GM21619 (cell line): ENCODE measurements around the gene BRICD5.
"Not testable (repeated sequence)": the region's sequence is repeated elsewhere in the genome, so short reads cannot be mapped to it uniquely, and the experiment has no call there.

Source experiments
- ATAC-seq: cut with Tn5 transposase; IDR thresholded peaks from one replicate; pipeline ENCODE4 v1.9.1; 2021; ENCODE audit not compliant: unreplicated experiment

The BRICD5 gene

DNA sequence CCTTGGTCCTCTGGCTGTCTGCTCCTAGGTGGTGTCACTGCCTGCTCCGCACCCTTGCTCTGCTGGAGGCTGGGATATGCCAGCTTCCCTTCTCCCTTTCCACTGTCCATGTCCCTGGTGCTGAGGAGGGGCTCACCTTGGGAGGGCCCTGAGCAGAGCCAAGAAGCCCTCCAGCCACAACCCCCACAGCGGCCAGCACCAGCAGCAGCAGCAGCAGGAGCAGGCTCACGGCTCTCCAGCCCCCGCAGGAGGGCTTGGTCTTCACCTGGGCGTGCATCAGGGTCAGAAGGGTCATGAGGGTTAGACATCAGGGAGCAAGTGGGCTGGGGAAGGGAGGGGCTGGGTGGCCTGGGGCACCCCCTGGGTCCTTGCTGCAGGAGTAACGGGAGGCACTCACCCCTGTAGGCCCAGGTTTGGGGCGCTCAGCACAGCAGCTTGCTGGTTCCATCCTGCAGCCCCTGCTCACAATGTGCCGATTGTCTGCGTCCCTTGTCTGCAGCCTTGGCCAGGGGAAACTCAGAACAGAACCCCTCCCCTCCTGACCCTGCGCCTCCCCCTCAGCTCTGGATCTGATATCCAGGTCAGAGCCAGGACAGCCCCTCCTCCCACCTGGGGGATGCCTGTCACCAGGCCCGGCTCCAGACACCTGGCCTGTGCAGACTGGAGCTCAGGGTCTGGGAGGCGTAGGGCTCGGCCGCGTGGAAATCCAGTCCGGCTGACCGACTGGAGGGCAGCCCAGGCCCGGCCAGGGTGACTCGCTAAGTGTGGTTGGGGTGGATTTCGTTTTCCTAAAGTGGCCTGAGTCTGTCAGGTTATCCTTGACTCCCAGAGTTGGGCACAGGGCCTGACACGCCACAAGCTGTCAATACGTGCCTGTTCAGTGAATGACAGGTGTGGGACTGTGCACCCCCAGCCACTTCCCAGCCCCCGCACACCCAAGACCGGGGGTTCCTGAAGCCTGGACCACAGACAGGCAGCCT is at the start of gene BRICD5:
Gene BRICD5 (minus strand): TSS at position 478 of the 980 bp plus-strand sequence. CDS start 30 bp downstream, at position 448.
- ATAC-seq = no peak

DNA sequence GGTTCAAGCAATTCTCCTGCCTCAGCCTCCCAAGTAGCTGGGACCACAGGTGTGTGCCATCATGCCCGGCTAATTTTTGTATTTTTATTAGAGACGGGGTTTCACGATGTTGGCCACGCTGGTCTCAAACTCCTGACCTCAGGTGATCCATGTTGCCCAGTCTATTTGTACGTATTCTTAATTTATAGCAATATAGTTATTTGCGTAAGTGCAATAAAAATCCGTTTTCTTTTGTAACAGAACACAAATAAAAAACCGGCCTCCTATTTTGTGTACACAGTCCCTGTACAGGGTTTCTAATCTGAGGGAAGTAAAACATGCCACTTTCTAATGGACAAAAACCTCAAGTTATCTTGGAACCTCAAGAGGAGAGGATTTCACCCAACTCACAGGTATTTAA is 49.6 kb upstream of the BRICD5 start:
- no peak for ATAC-seq

DNA sequence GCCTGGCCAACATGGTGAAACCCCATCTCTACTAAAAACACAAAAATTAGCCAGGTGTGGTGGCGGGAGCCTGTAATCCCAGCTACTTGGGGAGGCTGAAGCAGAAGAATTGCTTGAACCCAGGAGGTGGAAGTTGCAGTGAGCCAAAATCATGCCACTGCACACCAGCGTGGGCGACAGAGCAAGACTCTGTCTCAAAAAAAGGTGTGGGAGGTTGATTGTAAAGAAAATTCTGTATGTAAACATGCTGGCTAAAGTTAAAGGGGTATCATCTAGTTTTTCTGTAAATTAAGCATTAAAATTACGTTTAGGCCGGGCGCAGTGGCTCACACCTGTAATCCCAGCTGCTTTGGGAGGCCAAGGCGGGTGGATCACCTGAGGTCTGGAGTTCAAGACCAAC is 47.9 kb upstream of the BRICD5 start:
- not testable (repeated sequence) for ATAC-seq

DNA sequence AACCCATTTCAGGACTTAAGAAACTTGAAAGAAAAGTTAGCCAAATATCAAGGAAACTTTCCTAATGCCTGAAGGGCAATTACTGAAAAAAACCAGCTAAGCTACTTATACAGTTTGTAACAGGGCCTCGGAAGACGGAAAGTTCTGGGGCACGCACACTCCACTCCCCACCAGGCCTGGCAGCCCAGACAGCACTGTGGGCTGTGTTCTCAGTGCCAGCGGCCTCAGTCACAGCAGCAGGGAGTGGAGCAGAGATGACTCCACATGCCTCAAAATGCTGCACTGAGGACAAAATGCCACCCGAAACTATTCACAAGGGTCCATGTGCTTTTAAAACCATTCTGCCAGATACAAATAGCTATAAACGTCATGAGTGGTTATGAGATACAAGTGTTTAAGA is 47.1 kb upstream of the BRICD5 start:
- ATAC-seq = no peak

DNA sequence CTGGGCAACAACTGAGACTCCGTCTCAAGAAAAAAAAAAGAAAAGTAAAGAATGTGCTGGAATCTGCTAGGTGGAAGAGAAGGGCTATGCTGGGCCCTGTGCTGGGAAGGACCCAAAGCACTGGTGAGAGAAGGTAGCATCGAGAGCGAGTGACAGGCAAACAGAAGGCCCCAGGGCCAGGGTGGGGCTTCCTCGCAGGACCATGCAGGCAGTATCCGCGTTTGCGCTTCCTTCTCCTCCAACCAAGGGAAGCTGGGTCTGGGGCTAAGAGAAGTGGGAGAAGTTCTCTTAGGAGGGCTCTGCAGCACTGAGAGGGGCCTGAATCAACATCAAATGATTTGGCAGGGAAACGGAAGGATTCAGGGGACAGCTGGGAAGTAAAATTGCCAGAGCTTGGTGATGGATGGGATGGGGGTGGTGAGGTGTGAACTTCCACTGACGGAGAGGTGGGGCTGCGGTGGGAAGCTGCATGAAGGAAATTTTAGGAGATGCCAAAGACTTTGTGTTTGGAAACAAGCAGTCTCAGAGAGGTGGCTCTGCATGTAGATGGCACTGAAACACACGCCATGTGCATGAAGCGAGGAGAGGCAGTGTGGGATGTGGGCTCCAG is 46.0 kb upstream of the BRICD5 start:
- ATAC-seq = no peak

DNA sequence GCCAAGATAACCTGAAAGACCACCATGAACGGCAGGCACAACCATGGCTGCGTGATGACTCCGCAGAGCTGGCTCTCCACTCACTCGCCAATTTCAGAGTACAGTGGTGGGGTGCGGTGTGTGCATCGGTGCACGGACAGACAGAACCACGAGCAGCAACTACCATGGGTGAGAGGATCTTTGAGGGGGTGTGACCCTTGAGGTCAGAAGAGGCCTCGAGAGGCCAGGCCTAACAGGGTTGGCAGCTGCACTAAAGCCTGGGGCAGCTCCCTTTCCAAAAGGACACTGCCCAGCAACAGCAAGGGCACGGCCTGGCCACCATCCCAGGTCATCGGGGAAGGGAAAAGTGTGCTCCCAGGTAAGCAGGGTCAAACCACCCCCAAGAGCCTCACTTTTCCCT is 42.6 kb upstream of the BRICD5 start:
- ATAC-seq = no peak

DNA sequence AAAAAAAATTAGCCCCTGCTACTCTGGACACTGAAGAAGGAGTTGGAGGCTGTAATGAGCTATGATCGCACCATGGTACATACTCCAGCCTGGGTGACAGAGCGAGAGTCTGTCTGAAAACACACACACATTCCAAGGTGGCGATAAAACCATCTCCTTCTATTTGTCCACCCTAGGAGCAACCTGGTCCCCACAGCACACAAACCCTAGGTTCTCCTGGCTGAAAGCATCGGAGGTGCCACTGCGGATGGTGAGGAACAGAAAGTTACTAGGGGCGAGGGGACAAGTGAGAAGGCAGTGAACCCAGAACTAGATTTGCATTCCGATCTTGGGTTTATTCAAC is 42.1 kb upstream of the BRICD5 start:
- no peak for ATAC-seq

DNA sequence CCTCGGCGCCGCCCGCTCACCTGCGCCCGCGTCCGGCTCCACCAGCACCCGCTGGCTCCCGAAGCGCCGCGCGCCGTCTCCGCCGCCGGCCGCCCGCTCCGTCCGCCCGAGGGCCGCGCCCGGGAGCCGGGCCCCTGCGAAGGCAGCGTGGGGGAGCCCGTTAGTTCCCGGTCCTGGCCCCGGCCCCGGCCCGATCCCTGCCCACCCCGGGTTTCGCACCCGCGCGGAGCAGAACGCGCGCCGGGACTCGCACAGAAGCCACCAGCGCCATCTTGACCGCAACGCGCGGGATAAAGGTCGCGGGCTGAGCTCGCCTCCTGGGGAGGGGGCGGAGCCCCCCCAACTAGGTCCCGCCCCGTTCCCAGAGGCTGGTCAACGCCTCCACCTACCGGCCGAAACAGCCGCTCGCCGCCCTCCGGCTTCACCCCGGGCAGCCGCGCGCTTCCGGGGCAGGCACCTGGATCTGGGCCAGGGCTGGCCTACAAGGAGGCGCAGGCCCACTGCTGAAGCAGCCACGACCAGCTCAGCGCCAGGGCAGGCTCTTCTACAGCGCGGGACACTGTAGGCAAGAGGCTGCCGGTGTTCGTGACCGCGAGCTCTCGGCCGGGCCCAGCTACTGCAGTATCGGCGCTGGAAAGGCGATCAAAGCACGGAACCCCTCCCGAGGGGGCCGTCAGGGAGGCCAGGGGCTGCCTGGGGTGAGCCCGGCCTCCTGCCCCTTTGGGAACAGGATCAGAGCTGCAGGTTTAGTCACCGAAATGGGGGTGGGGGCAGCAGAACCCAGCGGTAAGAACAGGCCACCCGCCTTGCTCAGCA is 40.8 kb upstream of the BRICD5 start, which contains the start of gene ECI1:
Gene ECI1 (minus strand): TSS at position 292 of the 816 bp plus-strand sequence. CDS start 21 bp downstream, at position 271.
- peak; percentile 88 for ATAC-seq

DNA sequence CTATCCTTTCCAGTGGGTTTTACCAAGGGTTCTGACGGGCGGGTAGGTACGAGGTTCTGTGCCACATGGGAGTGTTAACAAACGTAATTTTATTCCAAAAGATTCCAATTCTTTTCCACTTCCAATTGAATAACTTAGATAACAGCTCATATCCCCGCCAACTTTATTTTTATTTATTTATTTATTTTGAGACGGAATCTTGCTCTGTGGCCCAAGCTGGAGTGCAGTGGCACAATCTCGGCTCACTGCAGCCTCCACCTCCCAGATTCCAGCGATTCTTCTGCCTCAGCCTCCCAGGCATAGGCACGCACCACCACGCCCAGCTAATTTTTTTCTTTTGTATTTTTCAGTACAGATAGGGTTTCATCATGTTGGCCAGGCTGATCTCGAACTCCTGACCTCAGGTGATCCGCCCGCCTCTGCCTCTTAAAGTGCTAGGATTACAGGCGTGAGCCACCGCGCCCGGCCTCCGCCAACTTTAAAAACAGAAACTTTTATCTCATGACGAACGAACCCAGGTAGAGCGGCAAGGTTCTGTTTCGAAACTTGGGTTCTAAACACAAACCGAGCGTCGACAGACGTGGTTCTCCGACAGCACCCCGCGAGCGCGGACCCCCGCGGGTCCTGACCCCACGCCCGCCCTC is 40.1 kb upstream of the BRICD5 start:
- ATAC-seq = no peak

DNA sequence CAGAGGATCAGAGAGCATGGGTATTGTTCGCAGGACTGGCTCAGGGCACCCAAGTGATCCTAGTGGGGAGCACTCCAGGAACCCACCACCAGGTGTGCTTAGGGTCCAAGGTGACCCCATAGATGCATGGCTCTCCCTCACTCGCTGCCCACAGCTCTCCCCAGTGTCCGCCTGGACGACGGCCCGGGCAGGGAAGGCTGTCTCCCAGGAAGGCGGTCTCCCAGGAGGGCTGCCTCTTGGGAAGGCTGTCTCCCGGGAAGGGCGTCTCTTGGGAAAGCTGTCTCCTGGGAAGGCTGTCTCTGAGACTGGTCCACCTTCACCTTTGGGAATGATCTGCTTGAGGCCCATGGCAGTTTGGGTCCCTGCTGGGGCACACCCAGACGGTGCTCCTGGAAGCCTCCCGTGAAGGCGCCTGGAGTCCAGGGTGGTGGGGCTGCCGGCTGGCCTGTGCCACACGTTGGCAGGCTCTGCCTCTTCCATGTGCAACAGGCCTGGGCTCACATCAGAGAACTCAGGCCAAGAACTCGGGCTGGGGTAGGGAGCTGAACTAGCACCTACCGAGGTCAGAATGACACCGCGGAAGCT is 35.7 kb upstream of the BRICD5 start:
- ATAC-seq = no peak

DNA sequence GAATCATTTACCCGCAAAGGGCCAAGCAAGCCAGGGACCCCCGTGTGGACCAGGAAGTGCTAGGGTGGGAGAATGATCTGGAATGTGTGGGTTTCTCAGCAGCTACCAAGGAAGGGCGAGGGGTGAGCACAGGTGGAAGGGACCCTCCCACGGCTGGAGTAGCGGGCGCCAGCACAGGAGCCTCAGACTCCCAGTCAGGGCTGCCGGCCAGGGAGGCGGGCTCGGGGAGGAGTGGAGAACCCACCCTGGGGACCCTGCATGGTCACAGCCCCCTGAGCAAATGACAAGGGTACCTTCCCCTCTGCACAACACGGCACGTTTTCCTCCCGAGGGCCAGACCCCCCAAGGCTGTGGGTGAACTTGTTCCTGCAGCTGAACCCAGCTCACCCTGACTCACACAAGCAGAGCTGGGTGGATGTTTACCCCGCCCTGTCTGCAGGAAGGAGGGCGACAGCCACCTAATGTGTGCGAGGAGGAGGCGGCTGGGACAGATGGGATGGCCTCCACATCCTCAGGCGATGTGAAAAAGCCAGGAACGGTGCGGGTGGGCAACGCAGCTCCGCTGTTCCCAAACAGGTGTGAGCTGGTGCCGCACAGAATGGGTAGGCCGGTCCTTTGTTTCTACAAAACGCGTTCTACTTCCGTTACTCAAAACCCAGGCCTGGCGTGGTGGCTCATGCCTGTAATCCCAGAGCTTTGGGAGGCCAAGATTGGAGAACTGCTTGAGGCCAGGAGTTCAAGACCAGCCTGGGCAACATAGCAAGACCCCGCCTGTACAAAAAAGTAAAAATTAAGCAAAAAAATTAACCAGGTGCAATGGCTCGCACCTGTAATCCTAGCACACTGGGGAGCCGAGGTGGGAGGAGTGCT is 34.5 kb upstream of the BRICD5 start:
- ATAC-seq = no peak

DNA sequence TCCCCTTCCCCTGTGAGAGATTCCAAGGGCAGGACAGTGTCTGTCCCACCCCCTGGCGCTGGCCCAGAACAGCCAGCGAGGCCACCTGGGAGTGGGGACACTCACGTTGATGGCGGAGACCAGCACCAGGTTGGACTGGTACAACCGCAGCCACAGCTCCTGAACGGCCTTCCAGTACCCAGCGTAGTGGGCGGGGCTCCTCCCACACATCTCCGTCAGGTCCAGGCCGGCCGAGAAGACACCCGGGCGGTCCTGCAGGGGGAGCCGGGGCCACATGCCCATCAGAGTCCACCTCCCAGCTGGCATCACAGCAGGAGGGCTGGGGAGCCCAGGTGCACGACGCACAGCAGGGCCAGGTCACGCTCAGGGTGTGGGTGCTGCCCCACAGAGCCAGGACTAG is 33.6 kb upstream of the BRICD5 start:
- no peak for ATAC-seq

DNA sequence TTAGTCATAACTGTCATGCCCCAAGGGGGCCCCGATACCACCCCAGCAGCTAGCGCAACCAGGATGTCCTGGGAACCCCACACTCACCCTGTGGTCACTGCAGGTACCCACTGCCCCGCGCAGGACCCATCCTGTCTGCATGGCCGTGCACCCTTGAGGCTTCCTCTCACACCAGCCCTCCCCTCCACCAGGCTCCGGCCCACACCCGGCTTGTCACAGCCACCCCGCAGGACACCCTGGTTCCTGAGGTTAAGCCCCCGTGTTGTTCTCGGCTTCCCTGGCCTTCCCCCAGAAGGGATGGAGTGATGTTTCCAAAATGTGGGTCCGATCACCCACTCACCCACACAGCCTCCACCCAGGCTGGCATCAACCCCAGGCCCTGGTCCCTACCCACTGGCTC is 33.1 kb upstream of the BRICD5 start:
- no peak for ATAC-seq

DNA sequence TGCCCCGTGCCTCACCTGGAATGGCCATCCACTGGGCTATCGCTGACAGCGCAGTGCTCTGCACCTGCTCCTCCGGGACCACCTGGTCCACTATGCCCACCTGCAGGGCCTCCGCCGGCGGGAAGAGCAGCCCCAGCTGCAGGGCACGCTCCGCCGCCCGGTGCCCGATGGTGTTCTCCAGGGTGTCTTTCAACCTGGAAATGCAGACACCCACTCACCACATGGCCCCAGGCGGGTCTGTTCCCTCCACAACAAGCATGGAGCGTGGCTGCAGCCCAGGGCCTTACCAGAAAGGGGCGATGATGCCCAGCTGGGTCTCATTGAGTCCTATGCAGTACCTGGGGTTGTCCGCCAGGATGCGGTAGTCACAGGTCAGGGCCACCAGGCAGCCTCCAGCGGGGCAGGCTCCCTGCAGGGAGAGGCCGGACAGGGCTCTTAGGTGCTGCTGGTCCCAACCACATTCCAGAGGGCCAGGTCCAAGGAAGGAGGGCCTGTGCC is 32.4 kb upstream of the BRICD5 start:
- ATAC-seq = no peak

DNA sequence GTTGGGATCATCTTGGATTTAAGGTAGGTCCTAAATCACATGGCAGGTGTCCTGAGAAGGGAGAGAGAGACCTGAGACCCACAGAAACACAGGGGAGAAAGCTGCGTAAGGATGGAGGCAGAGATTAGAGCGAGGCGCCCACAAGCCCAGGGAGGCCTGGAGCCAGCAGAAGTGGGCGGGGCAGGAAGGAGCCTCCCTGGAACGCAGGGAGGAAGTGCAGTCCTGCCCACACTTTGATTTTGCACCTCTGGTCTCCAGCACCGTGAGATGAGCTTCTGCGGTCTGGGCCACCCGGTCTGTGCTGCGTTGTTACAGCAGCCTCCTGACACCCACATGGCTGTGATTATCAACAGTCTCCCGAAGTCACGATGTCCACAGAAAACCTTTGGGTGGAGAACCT is 31.9 kb upstream of the BRICD5 start:
- no peak for ATAC-seq

DNA sequence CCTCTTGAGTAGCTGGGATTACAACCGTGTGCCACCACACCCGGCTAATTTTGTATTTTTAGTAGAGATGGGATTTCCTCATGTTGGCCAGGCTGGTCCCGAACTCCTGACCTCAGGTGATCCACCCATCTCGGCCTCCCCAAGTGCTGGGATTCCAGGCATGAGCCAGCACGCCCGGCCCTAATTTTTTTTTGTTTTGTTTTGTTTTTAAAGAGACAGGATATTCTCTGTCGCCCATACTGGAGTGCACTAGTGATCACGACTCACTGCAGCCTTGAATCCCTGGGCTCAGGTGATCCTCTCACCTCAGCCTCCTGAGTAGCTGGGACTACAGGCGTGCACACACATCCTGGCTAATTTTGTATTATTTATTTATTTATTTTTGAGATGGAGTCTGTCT is 29.7 kb upstream of the BRICD5 start:
- not testable (repeated sequence) for ATAC-seq

DNA sequence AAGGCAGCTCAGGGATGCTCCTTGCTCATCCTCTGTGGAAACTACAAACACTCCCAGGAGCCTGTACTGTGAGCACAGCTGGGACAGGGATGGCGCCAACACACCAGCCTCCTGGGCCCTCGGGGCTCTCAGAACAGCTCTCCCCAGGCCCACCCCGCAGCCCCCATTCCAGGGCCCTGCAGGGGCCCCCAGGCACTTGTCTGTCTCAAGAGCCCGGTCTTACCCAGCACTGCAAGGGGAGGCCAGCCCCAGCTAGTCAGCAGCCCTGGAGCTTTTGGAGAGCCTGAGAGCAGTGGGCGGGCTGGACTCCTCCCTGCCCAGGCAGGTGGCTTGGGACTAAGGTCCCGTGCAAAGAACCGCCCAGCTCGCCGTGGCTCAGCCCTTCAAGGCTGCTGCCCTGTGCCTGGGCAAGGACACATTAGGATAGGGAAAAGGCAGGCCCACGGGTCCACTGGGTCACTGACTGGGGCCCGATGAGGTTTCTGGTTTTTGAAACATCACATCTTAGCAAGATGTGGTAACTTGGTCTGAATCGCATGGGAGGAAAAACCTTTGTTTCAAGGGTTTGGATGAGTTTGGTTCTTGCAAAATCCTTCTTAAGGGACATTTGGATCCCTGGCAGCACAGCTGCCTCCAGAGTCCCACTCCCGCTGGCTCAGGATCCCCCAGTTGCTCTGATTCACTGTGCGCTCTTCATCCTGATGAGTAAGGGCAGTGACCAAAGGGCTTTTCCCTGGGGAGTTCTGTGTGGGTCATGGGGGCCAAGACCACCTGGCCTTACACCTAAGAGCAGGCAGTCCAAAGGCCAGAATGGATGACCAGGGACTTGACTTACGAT is 28.4 kb upstream of the BRICD5 start:
- no peak for ATAC-seq

DNA sequence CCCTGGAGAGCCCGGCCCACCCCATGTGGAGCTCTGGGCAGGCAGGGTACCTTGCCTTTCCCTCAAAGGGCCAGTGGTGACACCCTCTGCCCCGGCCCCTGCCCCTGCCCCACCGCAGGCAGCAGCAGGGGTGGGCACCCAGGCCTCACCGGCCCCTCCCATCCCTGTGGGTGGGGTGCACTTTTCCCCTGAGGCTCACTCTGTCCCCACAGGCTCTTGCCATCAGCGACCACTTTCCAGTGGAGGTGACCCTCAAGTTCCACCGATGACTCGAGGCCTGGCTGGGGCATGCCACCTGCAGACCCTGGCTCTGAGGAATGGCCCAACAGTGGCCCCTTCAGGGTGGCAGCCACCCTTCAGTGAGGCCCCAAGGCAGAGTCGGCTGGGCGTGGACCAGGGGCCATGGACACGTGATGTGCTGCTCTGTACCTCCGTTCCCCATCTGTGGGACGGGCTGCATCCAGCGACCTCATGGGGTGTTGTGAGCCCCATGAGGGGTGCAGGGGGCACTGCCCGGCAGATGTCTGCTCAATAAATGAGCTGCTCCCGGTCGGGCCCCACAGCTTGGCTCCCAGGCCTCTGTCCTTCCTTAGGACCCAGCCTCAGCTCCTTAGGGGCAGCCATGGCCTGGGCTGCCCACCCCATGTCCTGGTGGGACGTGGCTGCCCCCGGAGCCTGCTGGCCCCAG is 27.6 kb upstream of the BRICD5 start:
- no peak for ATAC-seq
